T-helper 17 cell (primary cell): ENCODE measurements around the gene GAB2. TPM values are rescaled to one million over a fixed set of nuclear protein-coding genes. Genes with fewer than 3 reads are reported as not detected.

Experiments
- ATAC-seq: fragments of 150-1000 bp; cut with Tn5 transposase; 2 replicates; pipeline ENCODE4 v1.10.0; 2021; ENCODE audit warnings: mild to moderate bottlenecking, moderate library complexity
- DNase-seq, 3 donors: peaks; one replicate each; pipeline versions ENCODE4 v3.0.0 to v3.0.0-alpha.2; 2020 to 2021
- H3K9me3 ChIP-seq: one replicate; pipeline ENCODE4 v1.7.0; 2013; ENCODE audit warnings: low read length, mild to moderate bottlenecking; ENCODE audit not compliant: control insufficient read depth, poor library complexity, severe bottlenecking
- H3K27ac Mint-ChIP-seq: one replicate; pipeline ENCODE4 v1.8.0; 2022; ENCODE audit warnings: mild to moderate bottlenecking, moderate library complexity, mixed read lengths
- H3K27me3 Mint-ChIP-seq: one replicate; pipeline ENCODE4 v1.8.0; 2022; ENCODE audit warnings: mixed read lengths
- H3K36me3 Mint-ChIP-seq: one replicate; pipeline ENCODE4 v1.8.0; 2022; ENCODE audit warnings: low read depth, mixed read lengths
- H3K4me1 Mint-ChIP-seq: one replicate; pipeline ENCODE4 v1.8.0; 2022; ENCODE audit warnings: mild to moderate bottlenecking, mixed read lengths
- H3K4me3 Mint-ChIP-seq: one replicate; pipeline ENCODE4 v1.8.0; 2022; ENCODE audit warnings: mild to moderate bottlenecking, moderate library complexity, mixed read lengths
- total RNA-seq, 4 donors: library from RNA in 2 of 4; stranded (reverse) in 2 of 4; gene quantifications; one replicate each; pipeline ENCODE4 v1.2.3 and lab custom pipeline; 2022 to 2026

GAB2 gene
- total RNA-seq, 2 donors from 2014 or later: 10.3 to 14.4 TPM

GRCh38 chr11:78168539-78169477 is 248.8 kb downstream of the GAB2 start:
- no peak for DNase-seq
- Mint-ChIP-seq H3K4me1 (peaks cover 4% of the 10 kb centered on the region), H3K36me3 (peaks cover 6% of the 10 kb centered on the region), H3K4me3 (no peak overlapping the region), H3K27ac (no peak overlapping the region), H3K27me3 (no peaks in the 10 kb centered on the region)
- no peak for ATAC-seq
- H3K9me3 ChIP-seq: no peaks in the 10 kb centered on the region

- DNase-seq (no peak), ATAC-seq (no peak)
- H3K27ac Mint-ChIP-seq: no peak overlapping the region
- no peaks in the 10 kb centered on the region for H3K4me1 Mint-ChIP-seq
- H3K4me3 Mint-ChIP-seq: no peak overlapping the region
- peaks cover 3% of the 10 kb centered on the region for H3K36me3 Mint-ChIP-seq
- H3K27me3 Mint-ChIP-seq: no peaks in the 10 kb centered on the region
- no peaks in the 10 kb centered on the region for H3K9me3 ChIP-seq
Measured at GRCh38 chr11:78166855-78167469, 250.7 kb downstream of the GAB2 start.

Other genes with a start within 250 kb of the GAB2 start
- 1 to 10 TPM; 2.4 to 4.0 TPM for gene KCTD21, start 229.2 kb downstream of the GAB2 start, total RNA-seq
- gene USP35, start 228.9 kb downstream of the GAB2 start, total RNA-seq: 10 to 100 TPM; 10.5 to 13.4 TPM
- gene NARS2, start 157.0 kb upstream of the GAB2 start, total RNA-seq: 10 to 100 TPM in 1 of 2 donors, 1 to 10 TPM in 1; 6.6 to 10.7 TPM